K562 (cell line): Measurements from ENCODE around the gene PGP. TPM values are rescaled to one million over a fixed set of nuclear protein-coding genes. Genes with fewer than 3 reads are reported as not detected.

Experiments used
- BRD9 ChIP-seq: fragments of 450-650 bp; IDR thresholded peaks from 2 replicates; pipeline ENCODE4 v1.6.1; 2018; ENCODE audit warnings: low read depth; ENCODE audit not compliant: partially characterized antibody
- NCOA1 ChIP-seq: fragments of 450-650 bp; IDR thresholded peaks from 2 replicates; pipeline ENCODE4 v1.6.1; 2016; ENCODE audit warnings: low read depth
- NFE2L1 ChIP-seq: fragments of 450-650 bp; IDR thresholded peaks from 2 replicates; pipeline ENCODE4 v1.6.1; 2016; ENCODE audit warnings: missing genetic modification characterization, low read depth, mild to moderate bottlenecking, missing compliant biosample characterization, moderate library complexity, borderline replicate concordance
- SMAD2 ChIP-seq: fragments of 150-350 bp; IDR thresholded peaks from 2 replicates; pipeline ENCODE4 v1.6.1; 2014; ENCODE audit warnings: low read depth, mild to moderate bottlenecking, low read length
- SRSF1 ChIP-seq: fragments of 200-400 bp; formaldehyde crosslinking; IDR thresholded peaks from 2 replicates; pipeline ENCODE4 v1.6.1; 2017; ENCODE audit warnings: mild to moderate bottlenecking, low read depth, low read length, moderate library complexity
- TCFL5 ChIP-seq: fragments of 250-450 bp; sonication (Bioruptor Pico); conservative IDR thresholded peaks from 2 replicates; pipeline ENCODE4 v1.6.1; 2021; ENCODE audit warnings: mild to moderate bottlenecking, moderate library complexity, matching md5 sums
- TRIM28 ChIP-seq: fragments of 450-650 bp; IDR thresholded peaks from 2 replicates; pipeline ENCODE4 v1.6.1; 2017
- ZBTB2 ChIP-seq: fragments of 450-650 bp; IDR thresholded peaks from 2 replicates; pipeline ENCODE4 v1.6.1; 2016; ENCODE audit warnings: antibody characterized with exemption
- ZBTB43 ChIP-seq: sonication (generic); formaldehyde crosslinking; IDR thresholded peaks from 2 replicates; pipeline ENCODE4 v1.8.0; 2023; ENCODE audit warnings: mild to moderate bottlenecking, missing genetic modification reagents
- ZBTB9 ChIP-seq: fragments of 450-650 bp; formaldehyde crosslinking; IDR thresholded peaks from 2 replicates; pipeline ENCODE4 v1.4.0; 2020; ENCODE audit warnings: mild to moderate bottlenecking, moderate library complexity
- ZFP36 ChIP-seq: fragments of 150-350 bp; IDR thresholded peaks from 2 replicates; pipeline ENCODE4 v1.6.1; 2018; ENCODE audit warnings: low read length, low read depth; ENCODE audit not compliant: partially characterized antibody
- ZNF121 ChIP-seq: sonication (generic); formaldehyde crosslinking; conservative IDR thresholded peaks from 2 replicates; pipeline ENCODE4 v1.8.0; 2022; ENCODE audit warnings: missing genetic modification reagents
- ZNF217 ChIP-seq: sonication (generic); formaldehyde crosslinking; IDR thresholded peaks from 2 replicates; pipeline ENCODE4 v1.8.0; 2022; ENCODE audit warnings: mild to moderate bottlenecking, missing genetic modification reagents
- ZNF609 ChIP-seq: sonication (generic); formaldehyde crosslinking; IDR thresholded peaks from 2 replicates; pipeline ENCODE4 v1.8.1; 2023; ENCODE audit warnings: missing genetic modification reagents, mild to moderate bottlenecking, borderline replicate concordance
- ZNF77 ChIP-seq: fragments of 250-450 bp; sonication (Bioruptor Pico); IDR thresholded peaks from 2 replicates; pipeline ENCODE4 v1.5.0; 2020
- polyA plus RNA-seq, 8 experiments: library from polyadenylated mRNA; depleted of rRNA in 4 of 8; stranded (reverse) in 5 of 8; unstranded in 3 of 8; fragments of >200 nt; fragmentation: Nextera tagmentation in 2 of 8; fragmentation: Illumina TruSeq in 1 of 8; extraction: Ambion mirVana in 2 of 8; extraction: Trizol in 1 of 8; gene quantifications; 2 replicates each; pipeline versions ENCODE4 v1.2.1 to v1.2.3, GENCODE V29; 2011 to 2014; ENCODE audit warnings: inconsistent platforms in 1 of 8, missing spikeins in 1 of 8
- total RNA-seq, 7 experiments: library from RNA; depleted of rRNA in 6 of 7; stranded (reverse); fragments of >200 nt in 6 of 7; fragmentation: Illumina TruSeq in 2 of 7; extraction: Trizol in 2 of 7; gene quantifications; 2 replicates each; pipeline versions ENCODE4 v1.2.1 to v1.2.3, GENCODE V29; 2011 to 2021; ENCODE audit warnings: low replicate concordance in 1 of 7

PGP gene
- total and polyA plus RNA-seq, 9 of the 15 experiments (the other 6 are each of a cell fraction or from before 2014, with no cell fraction given) = 1.1 to 57.6 (median 19.6) TPM

- TF ChIP-seq ZNF609 (0 out of 2 replicates have a peak, but pooled peaks have one; percentile 77), TRIM28 (no peak), ZNF217 (CRISPR knock-in tag) (no peak), NCOA1 (no peak), ZNF121 (CRISPR knock-in tag) (no peak), ZBTB2 (no peak), NFE2L1 (tag) (no peak), SMAD2 (no peak), TCFL5 (CRISPR knock-in tag) (no peak), ZBTB43 (CRISPR knock-in tag) (no peak), ZFP36 (no peak), BRD9 (no peak), ZNF77 (CRISPR knock-in tag) (no peak), SRSF1 (0 out of 2 replicates have a peak, but pooled peaks have one; percentile 54), ZBTB9 (0 out of 2 replicates have a peak, but pooled peaks have one; percentile 14)
Measured at GRCh38 chr16:2251296-2252111, 36.9 kb upstream of the PGP start, which contains the start of gene ECI1 (continued).
